Osteoblast (primary cell): ENCODE measurements around the gene ATP2A3. TPM values are rescaled to one million over a fixed set of nuclear protein-coding genes. Genes with fewer than 3 reads are reported as not detected.

Experiments used
- DNase-seq: peaks from one replicate; pipeline ENCODE4 v3.0.0; 2011; ENCODE audit warnings: low spot score, mixed read lengths; ENCODE audit not compliant: insufficient read length; ENCODE audit errors: missing footprints
- H2AFZ ChIP-seq: 2 replicates; pipeline ENCODE4 v1.6.0; 2011; ENCODE audit warnings: mild to moderate bottlenecking, low read length
- H3K27ac ChIP-seq: 2 replicates; pipeline ENCODE4 v1.5.1; 2011; ENCODE audit warnings: mild to moderate bottlenecking, low read depth, low read length, moderate library complexity
- H3K27me3 ChIP-seq: 2 replicates; pipeline ENCODE4 v1.6.0; 2012; ENCODE audit warnings: mild to moderate bottlenecking, control low read depth, inconsistent platforms, low read length, moderate library complexity; ENCODE audit not compliant: insufficient read depth
- H3K36me3 ChIP-seq: 2 replicates; pipeline ENCODE4 v1.5.1; 2011; ENCODE audit warnings: mild to moderate bottlenecking, low read length, control low read depth, moderate library complexity; ENCODE audit not compliant: insufficient read depth
- H3K4me1 ChIP-seq: 2 replicates; pipeline ENCODE4 v1.5.1; 2011; ENCODE audit warnings: mild to moderate bottlenecking, low read length, control low read depth, moderate library complexity; ENCODE audit not compliant: insufficient read depth
- H3K4me2 ChIP-seq: 2 replicates; pipeline ENCODE4 v1.6.0; 2011; ENCODE audit warnings: mild to moderate bottlenecking, low read length; ENCODE audit not compliant: insufficient read depth
- H3K4me3 ChIP-seq: fragments of 200-600 bp; sonication (generic); 3 replicates; pipeline ENCODE4 v1.5.1; 2012; ENCODE audit warnings: mild to moderate bottlenecking, low read length, inconsistent platforms; ENCODE audit not compliant: insufficient read depth
- H3K79me2 ChIP-seq: 2 replicates; pipeline ENCODE4 v1.6.0; 2012; ENCODE audit warnings: mild to moderate bottlenecking, low read length, control low read depth, inconsistent platforms; ENCODE audit not compliant: insufficient read depth
- H3K9me3 ChIP-seq: 2 replicates; pipeline ENCODE4 v1.5.1; 2011; ENCODE audit warnings: low read depth, low read length, control low read depth
- H4K20me1 ChIP-seq: 2 replicates; pipeline ENCODE4 v1.6.0; 2012; ENCODE audit warnings: mild to moderate bottlenecking, low read length, control low read depth; ENCODE audit not compliant: insufficient read depth
- CTCF ChIP-seq: IDR thresholded peaks from 2 replicates; pipeline ENCODE4 v1.5.1; 2011; ENCODE audit warnings: mild to moderate bottlenecking, low read depth, low read length, moderate library complexity; ENCODE audit errors: extremely low read depth
- total RNA-seq: library from RNA; depleted of rRNA; stranded (reverse); fragments of >200 nt; gene quantifications from 2 replicates; pipeline ENCODE4 v1.2.3, GENCODE V29; 2012

Gene ATP2A3
- total RNA-seq, 1 donor = 1.4 TPM

GRCh38 chr17:4003501-4004421 lies 39.5 kb upstream of the ATP2A3 start:
- peak; percentile 42 for DNase-seq
- Histone ChIP-seq H3K4me3 (no peak overlapping the region), H2AFZ (no peak overlapping the region), H3K27ac (no peak overlapping the region), H3K36me3 (peaks cover 21% of the 10 kb centered on the region), H3K79me2 (no peaks in the 10 kb centered on the region), H3K4me2 (no peak overlapping the region), H3K9me3 (no peaks in the 10 kb centered on the region), H4K20me1 (no peaks in the 10 kb centered on the region), H3K4me1 (peaks cover 12% of the 10 kb centered on the region), H3K27me3 (no peaks in the 10 kb centered on the region)
- no peak for TF ChIP-seq CTCF

GRCh38 chr17:4003131-4003500 lies 38.9 kb upstream of the ATP2A3 start:
- no peaks in the 10 kb centered on the region for H3K9me3 ChIP-seq
- no peak for TF ChIP-seq CTCF
- H3K4me1 ChIP-seq = peaks cover 12% of the 10 kb centered on the region
- no peak overlapping the region for H3K4me3 ChIP-seq
- H3K79me2 ChIP-seq = no peaks in the 10 kb centered on the region
- no peak overlapping the region for H2AFZ ChIP-seq
- DNase-seq = peak; percentile 36
- no peaks in the 10 kb centered on the region for H4K20me1 ChIP-seq
- peaks cover 15% of the 10 kb centered on the region for H3K36me3 ChIP-seq
- no peak overlapping the region for H3K4me2 ChIP-seq
- no peak overlapping the region for H3K27ac ChIP-seq
- H3K27me3 ChIP-seq = no peaks in the 10 kb centered on the region

- Histone ChIP-seq H3K27me3 (no peaks in the 10 kb centered on the region), H3K4me2 (no peak overlapping the region), H4K20me1 (no peaks in the 10 kb centered on the region), H3K4me1 (peaks cover 12% of the 10 kb centered on the region), H3K36me3 (peaks cover 4% of the 10 kb centered on the region), H3K9me3 (no peaks in the 10 kb centered on the region), H3K27ac (no peak overlapping the region), H3K79me2 (no peaks in the 10 kb centered on the region), H3K4me3 (no peak overlapping the region), H2AFZ (no peak overlapping the region)
- no peak for TF ChIP-seq CTCF
- peak; percentile 39 for DNase-seq
Measured at GRCh38 chr17:4001048-4001590, 36.9 kb upstream of the ATP2A3 start.

GRCh38 chr17:3998436-3998835 lies 34.2 kb upstream of the ATP2A3 start:
- TF ChIP-seq CTCF = no peak
- H3K4me2 ChIP-seq = no peak overlapping the region

More at GRCh38 chr17:3998436-3998835, 34.2 kb upstream of the ATP2A3 start:
- Histone ChIP-seq H2AFZ (no peak overlapping the region), H3K9me3 (no peaks in the 10 kb centered on the region), H3K36me3 (no peaks in the 10 kb centered on the region), H4K20me1 (no peaks in the 10 kb centered on the region), H3K27ac (no peak overlapping the region), H3K79me2 (no peaks in the 10 kb centered on the region), H3K4me1 (peaks cover 12% of the 10 kb centered on the region), H3K4me3 (no peak overlapping the region), H3K27me3 (no peaks in the 10 kb centered on the region)
- no peak for DNase-seq
